NCI-H82 treated with DMSO at 0.1 percent for 48 hours (cell line): Measurements from ENCODE around the gene CD300C.
"Not testable (repeated sequence)": the region's sequence is repeated elsewhere in the genome, so short reads cannot be mapped to it uniquely, and the experiment has no call there.

ENCODE experiments used
- DNase-seq: peaks from one replicate; lab custom pipeline; 2025; ENCODE audit not compliant: unreplicated experiment; lab: John Stamatoyannopoulos, UW

The CD300C gene

GRCh38 chr17:74545843-74546230 is at the start of gene CD300C:
Gene CD300C (minus strand): TSS chr17:74546115. CDS start chr17:74545782, 333 bp downstream.
- no peak for DNase-seq

- DNase-seq, result no peak
These were observed 49.3 kb upstream of the CD300C start for GRCh38 chr17:74595037-74595750.

GRCh38 chr17:74592087-74592990 is 46.4 kb upstream of the CD300C start, which contains the start of gene CD300LD:
Gene CD300LD (minus strand): TSS chr17:74592283. CDS start chr17:74592202, 81 bp downstream.
- no peak for DNase-seq

GRCh38 chr17:74591503-74591902 is 45.6 kb upstream of the CD300C start:
- no peak for DNase-seq

- DNase-seq, result no peak
These were observed 39.8 kb upstream of the CD300C start for GRCh38 chr17:74585711-74586110.

GRCh38 chr17:74584292-74585060 is 38.6 kb upstream of the CD300C start:
- no peak for DNase-seq

- no peak for DNase-seq
These were observed 36.7 kb upstream of the CD300C start for GRCh38 chr17:74582633-74583032.

GRCh38 chr17:74579900-74580299 is 34.0 kb upstream of the CD300C start:
- DNase-seq, result no peak

- DNase-seq, result no peak
These were observed 33.1 kb upstream of the CD300C start for GRCh38 chr17:74578979-74579378.

GRCh38 chr17:74574489-74575142 is 28.7 kb upstream of the CD300C start:
- no peak for DNase-seq

- DNase-seq, result not testable (repeated sequence)
These were observed 27.7 kb upstream of the CD300C start for GRCh38 chr17:74573635-74574034.

GRCh38 chr17:74573169-74573568 is 27.3 kb upstream of the CD300C start:
- DNase-seq, result no peak

GRCh38 chr17:74571621-74572270 is 25.8 kb upstream of the CD300C start:
- no peak for DNase-seq

- DNase-seq, result no peak
These were observed 23.4 kb upstream of the CD300C start for GRCh38 chr17:74569020-74570003.

- DNase-seq, result no peak
These were observed 22.4 kb upstream of the CD300C start for GRCh38 chr17:74568106-74568873.

- no peak for DNase-seq
These were observed 21.5 kb upstream of the CD300C start, which contains the start of gene CD300H for GRCh38 chr17:74567397-74567796. Gene CD300H (minus strand): TSS chr17:74567509.

GRCh38 chr17:74566132-74566753 is 20.3 kb upstream of the CD300C start:
- no peak for DNase-seq

- no peak for DNase-seq
These were observed 19.2 kb upstream of the CD300C start for GRCh38 chr17:74565126-74565525.
